Measurements from ENCODE around the gene RASL11B. TPM values are rescaled to one million over a fixed set of nuclear protein-coding genes. Genes with fewer than 3 reads are reported as not detected.

RASL11B gene
- total RNA-seq, 1 donor from 2014 or later: 9.7 TPM

DNA sequence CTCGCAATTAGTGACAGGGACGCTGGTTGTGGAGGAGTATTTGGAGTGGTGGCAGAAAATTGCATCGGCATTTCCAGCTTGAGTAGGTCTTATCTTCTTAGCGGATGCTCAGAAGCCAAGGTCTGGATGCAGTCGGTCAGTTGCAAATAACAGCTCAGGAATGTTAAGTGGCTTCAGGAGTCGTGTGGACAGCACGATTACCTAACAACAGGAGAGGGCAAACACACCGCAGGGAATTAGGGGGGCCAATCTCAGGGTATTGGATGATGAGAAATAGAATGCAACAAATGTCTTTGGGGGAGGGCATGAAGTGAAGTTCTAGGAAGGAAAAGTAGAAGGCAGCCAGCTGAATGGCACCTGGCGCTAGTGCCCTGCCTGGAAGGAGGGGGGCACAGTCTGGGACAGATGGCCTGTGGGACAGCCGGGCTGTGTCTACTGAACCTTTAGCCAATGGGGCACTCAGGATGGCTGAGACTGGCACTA, 11.8 kb downstream of the RASL11B start:
- Mint-ChIP-seq H3K4me1 (ENCODE audit: low read depth) (peaks cover 28% of the 10 kb centered on the region), H3K9me3 (ENCODE audit: low read depth) (no peaks in the 10 kb centered on the region), H3K36me3 (ENCODE audit: insufficient read depth) (peaks cover 2% of the 10 kb centered on the region), H3K27ac (peak overlapping the region; percentile 90), H3K4me3 (ENCODE audit: low read depth) (peak overlapping the region; percentile 6), H3K27me3 (peaks cover 4% of the 10 kb centered on the region)
- DNase-seq (ENCODE audit: low spot score, unreplicated experiment): no peak
- TF ChIP-seq CTCF (IDR thresholded peaks at IDR 0.05; ENCODE audit: unreplicated experiment): no peak

GRCh38 chr4:52874948-52875347, 12.8 kb downstream of the RASL11B start:
- Mint-ChIP-seq H3K4me3 (ENCODE audit: low read depth) (no peak overlapping the region), H3K4me1 (ENCODE audit: low read depth) (peaks cover 28% of the 10 kb centered on the region), H3K36me3 (ENCODE audit: insufficient read depth) (peaks cover 2% of the 10 kb centered on the region), H3K9me3 (ENCODE audit: low read depth) (no peaks in the 10 kb centered on the region), H3K27me3 (peaks cover 4% of the 10 kb centered on the region), H3K27ac (no peak overlapping the region)
- DNase-seq (ENCODE audit: low spot score, unreplicated experiment): no peak
- no peak for TF ChIP-seq CTCF (IDR thresholded peaks at IDR 0.05; ENCODE audit: unreplicated experiment)

DNA sequence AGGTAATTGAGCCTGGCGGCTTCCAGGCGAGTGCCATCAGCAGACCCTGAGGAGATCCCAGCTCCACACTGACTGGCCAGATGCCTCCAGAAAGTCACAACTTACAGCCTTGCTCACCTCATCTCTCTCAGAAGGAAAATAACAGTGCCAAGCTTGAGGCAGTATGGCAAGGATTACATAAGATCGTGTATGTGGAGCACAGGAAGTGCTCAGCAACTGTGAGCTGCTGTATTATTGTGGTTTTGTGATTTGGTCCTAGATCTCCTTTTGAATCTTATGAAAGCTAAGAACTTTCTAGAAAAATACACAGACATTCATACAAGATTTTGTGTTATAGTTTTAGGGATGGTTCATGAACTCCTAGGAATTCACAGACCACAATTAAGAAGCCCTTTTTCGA, 14.0 kb downstream of the RASL11B start:
- Mint-ChIP-seq H3K36me3 (ENCODE audit: insufficient read depth) (peaks cover 2% of the 10 kb centered on the region), H3K9me3 (ENCODE audit: low read depth) (no peaks in the 10 kb centered on the region), H3K4me3 (ENCODE audit: low read depth) (no peak overlapping the region), H3K27me3 (peaks cover 4% of the 10 kb centered on the region), H3K4me1 (ENCODE audit: low read depth) (peaks cover 24% of the 10 kb centered on the region), H3K27ac (no peak overlapping the region)
- TF ChIP-seq CTCF (IDR thresholded peaks at IDR 0.05; ENCODE audit: unreplicated experiment): no peak
- DNase-seq (ENCODE audit: low spot score, unreplicated experiment): no peak

DNA sequence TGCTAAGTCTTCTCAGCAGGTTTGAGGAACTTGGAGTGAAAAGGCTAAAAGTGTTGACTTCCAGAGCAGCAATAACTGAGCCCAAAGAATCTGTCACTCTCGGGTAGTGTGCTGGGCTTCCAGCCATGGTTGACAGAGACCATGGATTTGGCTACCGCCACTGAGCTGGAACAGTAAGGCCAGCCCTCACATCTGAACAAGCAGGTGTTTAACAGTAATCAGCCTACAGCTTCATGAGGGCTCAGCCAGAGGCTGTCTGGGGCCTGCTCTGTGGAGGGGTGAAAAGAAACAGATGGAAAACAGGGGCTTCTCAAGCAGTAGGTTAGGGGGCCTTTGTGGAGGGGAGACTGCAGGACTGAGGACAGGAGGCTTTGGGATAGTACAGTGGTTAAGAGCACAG, 14.9 kb downstream of the RASL11B start:
- no peak for DNase-seq (ENCODE audit: low spot score, unreplicated experiment)
- H3K4me1 Mint-ChIP-seq (ENCODE audit: low read depth): peaks cover 22% of the 10 kb centered on the region
- H3K9me3 Mint-ChIP-seq (ENCODE audit: low read depth): peaks cover 5% of the 10 kb centered on the region
- no peak for TF ChIP-seq CTCF (IDR thresholded peaks at IDR 0.05; ENCODE audit: unreplicated experiment)
- H3K36me3 Mint-ChIP-seq (ENCODE audit: insufficient read depth): peaks cover 4% of the 10 kb centered on the region
- H3K27me3 Mint-ChIP-seq: peaks cover 12% of the 10 kb centered on the region
- no peak overlapping the region for H3K4me3 Mint-ChIP-seq (ENCODE audit: low read depth)
- H3K27ac Mint-ChIP-seq: peak overlapping the region; percentile 26

GRCh38 chr4:52877694-52878093, 15.6 kb downstream of the RASL11B start:
- H3K4me1 Mint-ChIP-seq (ENCODE audit: low read depth): peaks cover 18% of the 10 kb centered on the region
- H3K4me3 Mint-ChIP-seq (ENCODE audit: low read depth): no peak overlapping the region
- no peak for TF ChIP-seq CTCF (IDR thresholded peaks at IDR 0.05; ENCODE audit: unreplicated experiment)
- H3K36me3 Mint-ChIP-seq (ENCODE audit: insufficient read depth): peaks cover 2% of the 10 kb centered on the region
- H3K27me3 Mint-ChIP-seq: peaks cover 12% of the 10 kb centered on the region
- H3K27ac Mint-ChIP-seq: peak overlapping the region; percentile 38
- DNase-seq (ENCODE audit: low spot score, unreplicated experiment): no peak
- H3K9me3 Mint-ChIP-seq (ENCODE audit: low read depth): peaks cover 6% of the 10 kb centered on the region
